Measurements from ENCODE around the gene ARHGAP6.

DNA sequence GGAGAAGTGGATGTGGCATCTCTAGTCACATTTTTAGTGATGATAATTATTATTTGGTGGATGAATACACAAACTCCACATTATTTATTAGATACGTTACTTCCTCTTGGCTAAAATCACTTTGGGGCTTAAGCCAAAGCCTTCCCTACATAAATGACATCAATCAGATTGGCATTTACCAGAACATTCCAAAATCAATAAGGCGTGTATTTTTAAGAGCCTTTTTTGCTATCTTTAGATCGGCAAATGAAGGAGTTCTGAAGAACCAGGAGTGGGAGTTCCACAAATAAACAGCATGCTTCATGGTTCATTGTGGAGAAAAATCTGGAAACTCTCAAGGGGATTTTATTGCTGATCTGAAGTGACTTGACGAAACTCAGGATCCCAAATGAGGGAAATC lies 282.8 kb downstream of the ARHGAP6 start:
- TF ChIP-seq, protein P1, sequence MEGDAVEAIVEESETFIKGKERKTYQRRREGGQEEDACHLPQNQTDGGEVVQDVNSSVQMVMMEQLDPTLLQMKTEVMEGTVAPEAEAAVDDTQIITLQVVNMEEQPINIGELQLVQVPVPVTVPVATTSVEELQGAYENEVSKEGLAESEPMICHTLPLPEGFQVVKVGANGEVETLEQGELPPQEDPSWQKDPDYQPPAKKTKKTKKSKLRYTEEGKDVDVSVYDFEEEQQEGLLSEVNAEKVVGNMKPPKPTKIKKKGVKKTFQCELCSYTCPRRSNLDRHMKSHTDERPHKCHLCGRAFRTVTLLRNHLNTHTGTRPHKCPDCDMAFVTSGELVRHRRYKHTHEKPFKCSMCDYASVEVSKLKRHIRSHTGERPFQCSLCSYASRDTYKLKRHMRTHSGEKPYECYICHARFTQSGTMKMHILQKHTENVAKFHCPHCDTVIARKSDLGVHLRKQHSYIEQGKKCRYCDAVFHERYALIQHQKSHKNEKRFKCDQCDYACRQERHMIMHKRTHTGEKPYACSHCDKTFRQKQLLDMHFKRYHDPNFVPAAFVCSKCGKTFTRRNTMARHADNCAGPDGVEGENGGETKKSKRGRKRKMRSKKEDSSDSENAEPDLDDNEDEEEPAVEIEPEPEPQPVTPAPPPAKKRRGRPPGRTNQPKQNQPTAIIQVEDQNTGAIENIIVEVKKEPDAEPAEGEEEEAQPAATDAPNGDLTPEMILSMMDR (IDR thresholded peaks at IDR 0.05) = no peak
- peak in 1 of 2 donors; percentile 27 for TF ChIP-seq POLR2A (IDR thresholded peaks at IDR 0.05)

All from thyroid gland (tissue), 4 donors.